Rectal smooth muscle tissue (tissue), 1 donor: ENCODE data around the gene MAP1LC3B.

Source experiments
- H3K27ac ChIP-seq: one replicate; pipeline ENCODE4 v1.7.0; 2013; ENCODE audit warnings: low read depth, low read length, inconsistent platforms
- H3K27me3 ChIP-seq: one replicate; pipeline ENCODE4 v1.7.0; 2013; ENCODE audit warnings: low read length; ENCODE audit not compliant: control insufficient read depth, insufficient read depth
- H3K36me3 ChIP-seq: one replicate; pipeline ENCODE4 v1.7.0; 2013; ENCODE audit warnings: low read length; ENCODE audit not compliant: control insufficient read depth, insufficient read depth
- H3K4me1 ChIP-seq: one replicate; pipeline ENCODE4 v1.7.0; 2013; ENCODE audit warnings: low read length; ENCODE audit not compliant: control insufficient read depth, insufficient read depth
- H3K4me3 ChIP-seq: one replicate; pipeline ENCODE4 v1.7.0; 2013; ENCODE audit warnings: low read length
- H3K9ac ChIP-seq: one replicate; pipeline ENCODE4 v1.7.0; 2013; ENCODE audit warnings: low read length

Gene MAP1LC3B

GRCh38 chr16:87390641-87391323 is 1.4 kb upstream of the MAP1LC3B start:
- Histone ChIP-seq H3K4me1 (peaks cover 21% of the 10 kb centered on the region), H3K27me3 (no peaks in the 10 kb centered on the region), H3K9ac (peak overlapping the region; percentile 33), H3K36me3 (no peaks in the 10 kb centered on the region), H3K4me3 (peak overlapping the region; percentile 69), H3K27ac (peak overlapping the region; percentile 98)

GRCh38 chr16:87391324-87391949 is 699 bp upstream of the MAP1LC3B start:
- H3K4me1 ChIP-seq, result peaks cover 21% of the 10 kb centered on the region
- H3K27me3 ChIP-seq, result no peaks in the 10 kb centered on the region

DNA sequence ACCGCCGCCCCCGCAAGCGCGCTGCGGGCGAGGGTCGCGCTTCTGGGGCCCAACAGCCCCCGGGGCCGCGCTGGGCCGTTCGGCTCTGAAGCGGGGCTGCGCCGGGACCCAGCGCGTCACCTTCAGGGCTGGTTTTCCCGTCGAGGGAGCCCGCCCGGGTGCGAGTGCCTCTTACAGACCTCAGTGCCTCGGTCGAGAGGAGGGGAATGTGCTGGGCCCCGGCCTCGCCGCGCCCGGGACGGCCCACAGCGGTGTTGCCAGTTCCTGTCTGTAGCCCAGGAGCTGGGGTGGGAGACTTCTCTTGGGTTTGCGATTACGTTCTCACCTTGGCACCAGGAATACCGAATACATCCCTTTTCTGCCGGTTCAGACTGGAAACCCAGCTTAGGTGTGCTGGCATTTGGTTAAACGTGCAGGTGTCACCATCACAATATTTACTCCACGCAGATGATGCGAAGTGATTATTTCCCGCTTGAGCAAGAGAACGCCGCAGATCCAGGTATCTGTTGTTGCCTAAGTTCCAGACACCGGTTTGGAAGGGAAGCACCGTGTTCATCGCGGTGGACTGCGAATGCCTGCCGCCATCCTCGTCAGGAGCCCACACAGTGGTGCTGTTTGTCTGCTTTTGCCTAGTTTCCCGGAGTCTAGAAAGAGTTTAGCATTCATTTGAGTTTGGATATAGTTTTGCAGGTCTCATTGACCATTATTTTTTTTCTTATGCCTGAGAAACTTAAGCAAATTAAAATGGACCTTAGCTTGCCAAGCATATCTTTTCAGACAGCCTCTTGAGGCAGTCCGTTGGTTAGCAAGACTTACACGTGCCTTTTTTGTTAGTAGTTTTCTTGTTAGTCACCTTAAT is 914 bp downstream of the MAP1LC3B start:
- Histone ChIP-seq H3K36me3 (no peaks in the 10 kb centered on the region), H3K4me3 (peak overlapping the region; percentile 69), H3K9ac (peak overlapping the region; percentile 4), H3K27ac (peak overlapping the region; percentile 87), H3K27me3 (no peaks in the 10 kb centered on the region), H3K4me1 (peaks cover 12% of the 10 kb centered on the region)

More at GRCh38 chr16:87391324-87391949, 699 bp upstream of the MAP1LC3B start:
- Histone ChIP-seq H3K27ac (peak overlapping the region; percentile 98), H3K36me3 (no peaks in the 10 kb centered on the region), H3K4me3 (peak overlapping the region; percentile 69), H3K9ac (peak overlapping the region; percentile 60)

DNA sequence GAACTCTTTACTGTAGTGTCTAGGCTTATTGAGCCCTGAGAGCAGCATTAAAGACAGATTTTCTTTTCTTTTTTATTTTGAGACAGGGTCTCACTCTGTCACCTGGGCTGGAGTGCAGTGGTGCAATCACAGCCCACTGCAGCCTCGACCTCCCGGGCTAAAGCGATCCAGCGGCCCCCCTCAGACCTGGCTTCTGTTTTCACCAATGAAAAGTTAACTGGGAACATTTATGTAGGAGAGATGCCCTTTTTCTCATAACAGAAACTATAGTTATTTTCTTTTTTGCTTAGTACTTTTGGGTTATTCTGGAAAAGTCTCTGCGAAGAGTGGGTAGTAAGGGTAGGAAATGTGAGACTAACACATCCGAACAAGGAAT is 1.5 kb downstream of the MAP1LC3B start:
- H3K27ac ChIP-seq, result peak overlapping the region; percentile 87
- H3K4me3 ChIP-seq, result peak overlapping the region; percentile 69
- H3K36me3 ChIP-seq, result no peaks in the 10 kb centered on the region
- peaks cover 10% of the 10 kb centered on the region for H3K4me1 ChIP-seq
- H3K9ac ChIP-seq, result no peak overlapping the region
- no peaks in the 10 kb centered on the region for H3K27me3 ChIP-seq

DNA sequence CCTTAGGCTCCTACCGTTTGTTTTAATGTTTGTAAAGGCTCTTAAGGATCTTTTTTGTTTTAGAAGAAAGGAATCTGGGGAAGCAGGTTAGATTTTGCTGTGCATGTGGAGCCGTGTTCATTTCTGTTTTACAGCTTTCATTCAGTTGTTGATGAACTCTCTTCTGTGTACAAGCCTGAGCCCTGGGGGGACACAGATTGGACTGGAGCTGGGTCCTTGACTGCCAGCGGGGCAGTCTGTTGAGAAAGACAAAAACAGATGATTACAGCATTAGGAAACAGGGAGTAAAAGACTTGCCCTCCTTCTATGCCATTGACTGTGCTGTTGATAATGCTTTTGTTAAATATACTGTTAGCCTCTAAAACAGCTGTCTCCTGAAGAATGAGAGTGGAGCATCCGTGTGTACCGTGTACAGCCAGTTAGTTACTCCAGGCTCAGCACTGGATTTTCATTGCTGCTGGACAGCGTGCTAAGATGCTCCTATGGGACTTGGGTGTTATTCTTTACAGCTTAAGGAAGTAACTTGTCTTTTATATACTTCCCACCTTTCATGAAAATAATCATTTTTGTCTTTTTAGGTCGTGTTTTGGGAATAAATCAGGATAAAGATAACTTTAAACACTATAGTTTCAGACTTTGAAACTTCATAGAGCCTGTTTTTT is 3.2 kb downstream of the MAP1LC3B start:
- Histone ChIP-seq H3K36me3 (peaks cover 5% of the 10 kb centered on the region), H3K27ac (no peak overlapping the region), H3K4me3 (no peak overlapping the region), H3K27me3 (no peaks in the 10 kb centered on the region), H3K9ac (no peak overlapping the region), H3K4me1 (peaks cover 9% of the 10 kb centered on the region)

DNA sequence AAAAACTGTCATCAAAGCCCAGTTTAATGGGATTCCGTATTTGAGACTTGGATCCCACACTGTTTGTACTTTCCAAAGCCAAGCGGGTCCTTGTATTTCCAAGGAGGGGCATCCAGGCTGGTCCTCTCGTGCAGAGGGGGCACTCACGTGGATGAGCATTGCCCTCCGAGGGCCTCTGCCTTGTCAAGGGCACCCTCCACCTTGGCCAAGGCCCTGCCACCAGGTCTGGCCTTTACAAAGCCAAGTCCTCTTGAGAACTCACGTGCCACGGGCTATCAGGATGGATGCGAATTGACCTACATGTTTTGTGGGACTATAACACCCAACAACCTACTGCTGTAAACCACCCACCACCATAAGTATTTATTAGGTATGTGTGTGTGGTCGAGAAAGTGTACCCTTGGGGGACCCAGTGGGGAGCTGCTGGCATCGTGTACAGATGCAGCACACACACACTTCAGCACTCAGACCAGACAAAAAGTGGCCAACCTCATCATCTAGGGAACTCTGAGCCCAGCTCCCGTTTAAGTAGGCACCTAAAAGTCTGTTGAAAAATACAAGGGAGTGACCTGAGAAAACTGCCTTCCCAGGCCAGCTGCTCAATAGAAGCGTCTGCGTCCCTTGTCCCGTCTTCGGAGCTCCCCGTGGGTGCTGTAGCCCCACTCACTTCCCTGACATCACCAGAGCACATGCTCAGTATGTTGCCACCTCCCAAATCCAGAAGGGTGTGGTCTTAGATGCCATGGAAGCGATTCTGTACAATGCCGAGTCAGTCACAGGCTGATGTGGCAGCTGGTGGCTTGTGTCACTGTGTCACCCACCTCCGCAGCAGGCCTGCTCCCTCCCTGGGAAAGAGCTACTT is 12.9 kb downstream of the MAP1LC3B start:
- Histone ChIP-seq H3K9ac (no peak overlapping the region), H3K4me3 (no peak overlapping the region), H3K27me3 (no peaks in the 10 kb centered on the region), H3K4me1 (no peaks in the 10 kb centered on the region), H3K27ac (no peak overlapping the region), H3K36me3 (peaks cover 19% of the 10 kb centered on the region)

DNA sequence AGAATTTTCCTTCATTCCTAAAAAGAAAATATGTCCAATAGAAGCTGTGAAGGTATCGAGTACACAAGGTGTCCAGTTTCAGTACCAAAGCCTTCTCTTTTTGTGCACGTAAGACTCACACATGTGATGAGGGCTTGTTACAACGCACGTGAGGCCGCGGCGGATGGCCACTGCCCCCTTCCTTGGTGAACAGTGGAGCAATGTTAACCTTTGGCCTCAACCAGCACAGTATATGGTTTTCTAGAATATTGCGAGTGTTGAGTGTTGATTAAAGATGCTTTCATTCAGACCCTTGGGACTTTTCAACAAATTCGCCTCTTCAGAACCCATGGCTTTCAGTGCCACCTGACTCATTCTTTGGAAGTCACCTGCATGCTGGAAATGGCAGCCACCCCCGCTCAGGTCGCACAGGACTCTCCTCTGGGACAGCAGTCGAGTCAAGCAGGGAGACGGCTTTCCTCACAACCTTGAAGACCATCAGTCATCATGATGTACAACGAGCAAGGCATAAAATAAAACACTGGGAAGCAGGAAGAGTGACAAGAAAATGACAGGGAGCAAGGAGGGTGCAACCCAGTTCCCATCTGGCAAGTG is 14.5 kb downstream of the MAP1LC3B start:
- Histone ChIP-seq H3K36me3 (peaks cover 23% of the 10 kb centered on the region), H3K4me3 (no peak overlapping the region), H3K9ac (no peak overlapping the region), H3K27me3 (no peaks in the 10 kb centered on the region), H3K27ac (no peak overlapping the region), H3K4me1 (no peaks in the 10 kb centered on the region)

DNA sequence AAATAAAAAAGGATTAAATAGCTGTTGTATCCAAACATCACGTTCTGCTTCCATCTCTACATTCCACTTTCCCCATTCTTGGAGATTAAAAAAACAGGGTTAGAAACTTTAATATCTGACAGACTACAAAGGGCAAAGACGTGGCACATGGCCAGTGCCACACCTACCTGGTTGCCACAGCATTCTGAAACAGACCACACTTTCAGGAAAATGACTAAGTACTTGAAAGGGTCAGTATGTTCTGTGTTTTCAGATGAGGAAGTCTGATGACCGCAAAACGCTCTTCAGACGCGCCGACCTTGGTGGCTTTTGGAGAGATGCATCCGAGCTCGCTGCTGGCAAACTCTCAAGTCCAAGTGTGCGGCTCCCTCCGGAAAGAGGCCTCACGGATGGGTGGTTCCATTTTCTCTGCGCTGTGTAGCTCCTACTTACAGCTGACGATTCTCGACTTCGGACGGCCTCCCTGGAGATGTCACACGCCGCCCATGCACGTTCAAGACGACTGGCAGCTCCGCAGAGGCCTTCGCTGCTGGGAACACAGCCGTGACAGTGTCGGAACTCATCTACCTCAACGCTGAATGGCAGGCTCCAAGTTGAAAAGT is 15.5 kb downstream of the MAP1LC3B start:
- Histone ChIP-seq H3K27me3 (no peaks in the 10 kb centered on the region), H3K4me3 (no peak overlapping the region), H3K36me3 (peaks cover 26% of the 10 kb centered on the region), H3K4me1 (no peaks in the 10 kb centered on the region), H3K27ac (no peak overlapping the region), H3K9ac (no peak overlapping the region)

DNA sequence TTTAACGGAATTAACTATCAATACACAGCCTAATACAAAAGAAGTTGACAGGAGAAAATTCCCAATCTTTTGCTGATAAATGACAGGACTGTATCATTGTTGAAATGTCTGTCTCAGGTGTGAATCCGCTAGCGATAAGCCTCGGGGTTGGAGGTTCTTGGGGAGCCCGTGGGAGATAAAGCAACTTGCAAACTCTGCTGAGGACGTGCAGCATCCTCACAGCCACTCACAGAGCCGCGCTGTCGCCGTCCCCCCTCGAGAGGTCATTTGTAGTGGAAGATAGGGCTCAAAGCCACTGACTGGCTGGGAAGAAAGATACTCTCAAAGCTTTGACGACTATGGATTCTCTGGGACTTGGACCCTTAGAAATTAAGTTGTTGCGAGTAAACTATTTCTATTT is 17.0 kb downstream of the MAP1LC3B start:
- H3K4me3 ChIP-seq, result no peak overlapping the region
- peaks cover 23% of the 10 kb centered on the region for H3K36me3 ChIP-seq
- no peaks in the 10 kb centered on the region for H3K27me3 ChIP-seq
- H3K9ac ChIP-seq, result no peak overlapping the region
- H3K27ac ChIP-seq, result no peak overlapping the region
- H3K4me1 ChIP-seq, result no peaks in the 10 kb centered on the region

DNA sequence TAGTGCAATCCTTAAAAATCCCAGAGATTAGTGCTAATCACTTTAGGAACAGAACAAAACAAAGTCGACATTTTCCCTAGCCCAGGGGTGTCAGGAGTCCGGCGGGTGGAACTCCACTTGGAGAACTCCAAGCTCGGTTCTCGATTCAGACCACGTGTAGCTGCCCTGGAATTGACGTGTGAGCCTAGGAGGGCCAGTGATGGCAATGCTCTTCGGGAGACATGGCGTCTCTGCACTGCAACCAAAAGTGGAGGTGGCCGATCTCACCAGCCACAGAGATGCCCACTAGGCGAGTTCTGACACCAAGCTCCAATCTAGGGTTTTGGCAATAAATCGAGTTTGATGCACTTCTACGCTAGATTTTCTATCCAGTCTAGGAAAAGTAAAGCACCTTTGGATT is 17.6 kb downstream of the MAP1LC3B start:
- Histone ChIP-seq H3K27me3 (no peaks in the 10 kb centered on the region), H3K4me1 (no peaks in the 10 kb centered on the region), H3K4me3 (no peak overlapping the region), H3K36me3 (peaks cover 24% of the 10 kb centered on the region), H3K9ac (no peak overlapping the region), H3K27ac (no peak overlapping the region)

- no peak overlapping the region for H3K27ac ChIP-seq
- peaks cover 17% of the 10 kb centered on the region for H3K36me3 ChIP-seq
- H3K4me3 ChIP-seq, result no peak overlapping the region
Observed at GRCh38 chr16:87410530-87410929, 18.4 kb downstream of the MAP1LC3B start.

More at GRCh38 chr16:87410530-87410929, 18.4 kb downstream of the MAP1LC3B start:
- H3K4me1 ChIP-seq, result no peaks in the 10 kb centered on the region
- no peaks in the 10 kb centered on the region for H3K27me3 ChIP-seq
- H3K9ac ChIP-seq, result no peak overlapping the region
